Parathyroid adenoma (tissue), 2 donors: ENCODE measurements around the gene DNAL4.

Experiments used
- H2AFZ ChIP-seq: fragments of 300-600 bp; sonication (generic); one replicate; pipeline ENCODE4 v1.7.0; 2017; ENCODE audit warnings: antibody characterized with exemption, mild to moderate bottlenecking
- H3K27ac ChIP-seq: fragments of 300-600 bp; sonication (generic); one replicate; pipeline ENCODE4 v1.7.0; 2017
- H3K27me3 ChIP-seq: fragments of 300-600 bp; sonication (generic); one replicate; pipeline ENCODE4 v1.7.0; 2017; ENCODE audit warnings: low read length; ENCODE audit not compliant: control insufficient read depth, insufficient read depth
- H3K36me3 ChIP-seq: fragments of 300-600 bp; sonication (generic); one replicate; pipeline ENCODE4 v1.7.0; 2017; ENCODE audit warnings: low read length; ENCODE audit not compliant: control insufficient read depth, insufficient read depth
- H3K4me1 ChIP-seq: fragments of 300-600 bp; sonication (generic); one replicate; pipeline ENCODE4 v1.7.0; 2017; ENCODE audit warnings: control low read depth
- H3K4me2 ChIP-seq: fragments of 300-600 bp; sonication (generic); one replicate; pipeline ENCODE4 v1.7.0; 2017; ENCODE audit warnings: low read length
- H3K4me3 ChIP-seq: fragments of 300-600 bp; sonication (generic); one replicate; pipeline ENCODE4 v1.7.0; 2017; ENCODE audit warnings: low read depth, low read length
- H3K79me2 ChIP-seq: fragments of 300-600 bp; sonication (generic); one replicate; pipeline ENCODE4 v1.7.0; 2017; ENCODE audit warnings: control low read depth
- H3K9ac ChIP-seq: fragments of 300-600 bp; sonication (generic); one replicate; pipeline ENCODE4 v1.7.0; 2017; ENCODE audit warnings: mild to moderate bottlenecking
- H3K9me3 ChIP-seq: fragments of 300-600 bp; sonication (generic); one replicate; pipeline ENCODE4 v1.7.0; 2017; ENCODE audit warnings: low read length; ENCODE audit not compliant: control insufficient read depth
- CTCF ChIP-seq: fragments of 300-600 bp; sonication (generic); IDR thresholded peaks from one replicate; pipeline ENCODE4 v1.7.0; 2017; ENCODE audit warnings: antibody characterized with exemption, mild to moderate bottlenecking
- donor health status: primary hyperparathyroidism.

Gene DNAL4

GRCh38 chr22:38786631-38787030, 7.3 kb downstream of the DNAL4 start:
- no peak for TF ChIP-seq CTCF
- H3K9ac ChIP-seq, result no peak overlapping the region
- H3K4me2 ChIP-seq, result no peak overlapping the region
- no peak overlapping the region for H3K4me3 ChIP-seq
- H3K9me3 ChIP-seq, result no peaks in the 10 kb centered on the region
- no peaks in the 10 kb centered on the region for H3K27me3 ChIP-seq
- H2AFZ ChIP-seq, result no peak overlapping the region
- no peak overlapping the region for H3K27ac ChIP-seq
- no peaks in the 10 kb centered on the region for H3K36me3 ChIP-seq
- H3K79me2 ChIP-seq, result peaks cover 2% of the 10 kb centered on the region
- peaks cover 3% of the 10 kb centered on the region for H3K4me1 ChIP-seq

GRCh38 chr22:38784856-38785255, 9.1 kb downstream of the DNAL4 start:
- Histone ChIP-seq H3K79me2 (peaks cover 2% of the 10 kb centered on the region), H3K27ac (no peak overlapping the region), H3K27me3 (no peaks in the 10 kb centered on the region), H3K4me3 (no peak overlapping the region), H3K9me3 (no peaks in the 10 kb centered on the region), H3K4me2 (no peak overlapping the region), H3K9ac (no peak overlapping the region), H3K4me1 (peaks cover 3% of the 10 kb centered on the region), H2AFZ (no peak overlapping the region), H3K36me3 (no peaks in the 10 kb centered on the region)
- no peak for TF ChIP-seq CTCF

GRCh38 chr22:38784035-38784434, 9.9 kb downstream of the DNAL4 start:
- peaks cover 3% of the 10 kb centered on the region for H3K4me1 ChIP-seq
- no peaks in the 10 kb centered on the region for H3K36me3 ChIP-seq
- H3K9ac ChIP-seq, result no peak overlapping the region
- H2AFZ ChIP-seq, result no peak overlapping the region
- no peaks in the 10 kb centered on the region for H3K9me3 ChIP-seq
- no peak overlapping the region for H3K27ac ChIP-seq
- H3K27me3 ChIP-seq, result no peaks in the 10 kb centered on the region
- TF ChIP-seq CTCF, result no peak
- no peak overlapping the region for H3K4me2 ChIP-seq
- no peak overlapping the region for H3K4me3 ChIP-seq
- H3K79me2 ChIP-seq, result peaks cover 2% of the 10 kb centered on the region

- no peak for TF ChIP-seq CTCF
- Histone ChIP-seq H3K4me2 (no peak overlapping the region), H3K27ac (no peak overlapping the region), H3K9ac (no peak overlapping the region), H3K9me3 (no peaks in the 10 kb centered on the region), H2AFZ (no peak overlapping the region), H3K36me3 (no peaks in the 10 kb centered on the region), H3K4me3 (no peak overlapping the region), H3K4me1 (no peaks in the 10 kb centered on the region), H3K27me3 (no peaks in the 10 kb centered on the region), H3K79me2 (peaks cover 2% of the 10 kb centered on the region)
Observed at GRCh38 chr22:38783095-38783615, 10.8 kb downstream of the DNAL4 start.

DNA sequence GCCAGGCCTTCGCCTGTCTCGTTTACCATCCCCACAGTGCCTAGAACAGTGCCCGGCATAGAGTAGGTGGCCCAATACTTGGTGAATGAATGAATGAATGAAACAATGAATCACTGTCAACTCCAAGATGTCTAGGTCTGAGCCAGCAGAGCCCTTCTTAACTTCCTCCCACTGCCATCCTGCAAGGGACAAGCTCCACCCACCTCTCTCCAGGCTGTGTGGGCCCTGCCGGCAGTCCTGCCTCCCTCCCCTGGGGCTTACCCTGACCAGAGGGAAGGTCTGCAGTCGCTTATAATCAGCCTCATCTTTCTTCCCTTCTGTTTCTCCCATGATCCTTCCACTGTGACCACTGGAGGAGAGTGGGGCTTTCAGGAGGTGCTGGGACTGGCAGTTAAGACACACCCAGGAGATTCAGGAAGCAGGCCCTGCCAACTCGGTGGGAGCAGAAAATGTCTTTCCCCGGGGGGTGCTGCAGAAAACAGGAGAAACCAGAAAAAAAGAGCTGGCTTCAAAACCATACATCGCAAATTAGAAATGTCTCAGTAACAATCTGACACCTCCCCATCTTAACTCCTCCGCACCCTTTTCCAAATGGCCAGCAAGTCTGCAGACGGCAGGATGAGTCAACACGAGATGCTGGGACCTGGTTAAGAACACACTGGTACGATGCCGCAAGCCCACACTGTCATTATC, 11.4 kb downstream of the DNAL4 start:
- Histone ChIP-seq H3K9ac (no peak overlapping the region), H3K4me1 (no peaks in the 10 kb centered on the region), H3K4me3 (no peak overlapping the region), H2AFZ (no peak overlapping the region), H3K79me2 (peaks cover 2% of the 10 kb centered on the region), H3K9me3 (no peaks in the 10 kb centered on the region), H3K27ac (no peak overlapping the region), H3K36me3 (no peaks in the 10 kb centered on the region), H3K4me2 (no peak overlapping the region), H3K27me3 (no peaks in the 10 kb centered on the region)
- no peak for TF ChIP-seq CTCF
